ENCODE data around the gene ERICH3.

ERICH3 gene

GRCh38 chr1:74592580-74593355 lies 80.8 kb downstream of the ERICH3 start:
- TF ChIP-seq REST (IDR thresholded peaks at IDR 0.05; ENCODE audit: insufficient replicate concordance, low read depth), result no peak
- no peak for TF ChIP-seq SPI1 (IDR thresholded peaks at IDR 0.05; ENCODE audit: borderline replicate concordance, low read depth)
- no peak for TF ChIP-seq GABPA (IDR thresholded peaks at IDR 0.05; ENCODE audit: low read depth)
- no peak for TF ChIP-seq POLR2AphosphoS5 (IDR thresholded peaks at IDR 0.05; ENCODE audit: low read depth)
- TF ChIP-seq CTCF (IDR thresholded peaks at IDR 0.05; ENCODE audit: insufficient read depth, low read length), result no peak
- no peak for DNase-seq (ENCODE audit: low read depth in 1 of 2, low spot score in 1 of 2)
- Histone ChIP-seq H3K27me3 (ENCODE audit: insufficient read depth, poor library complexity, severe bottlenecking) (no peaks in the 10 kb centered on the region), H3K4me3 (replicated peaks; ENCODE audit: insufficient read depth, low read length) (no peak overlapping the region), H3K27ac (replicated peaks) (no peak overlapping the region)

GRCh38 chr1:74591949-74592348 lies 81.6 kb downstream of the ERICH3 start:
- no peak overlapping the region for H3K27ac ChIP-seq (replicated peaks)
- TF ChIP-seq POLR2AphosphoS5 (IDR thresholded peaks at IDR 0.05; ENCODE audit: low read depth) (no peak), CTCF (IDR thresholded peaks at IDR 0.05; ENCODE audit: insufficient read depth, low read length) (no peak), GABPA (IDR thresholded peaks at IDR 0.05; ENCODE audit: low read depth) (no peak), REST (IDR thresholded peaks at IDR 0.05; ENCODE audit: insufficient replicate concordance, low read depth) (no peak), SPI1 (IDR thresholded peaks at IDR 0.05; ENCODE audit: borderline replicate concordance, low read depth) (no peak)
- no peak for DNase-seq (ENCODE audit: low read depth in 1 of 2, low spot score in 1 of 2)
- no peak overlapping the region for H3K4me3 ChIP-seq (replicated peaks; ENCODE audit: insufficient read depth, low read length)
- H3K27me3 ChIP-seq (ENCODE audit: insufficient read depth, poor library complexity, severe bottlenecking), result no peaks in the 10 kb centered on the region

GRCh38 chr1:74590288-74590687 lies 83.3 kb downstream of the ERICH3 start:
- TF ChIP-seq CTCF (IDR thresholded peaks at IDR 0.05; ENCODE audit: insufficient read depth, low read length) (no peak), SPI1 (IDR thresholded peaks at IDR 0.05; ENCODE audit: borderline replicate concordance, low read depth) (no peak), GABPA (IDR thresholded peaks at IDR 0.05; ENCODE audit: low read depth) (no peak), POLR2AphosphoS5 (IDR thresholded peaks at IDR 0.05; ENCODE audit: low read depth) (no peak), REST (IDR thresholded peaks at IDR 0.05; ENCODE audit: insufficient replicate concordance, low read depth) (no peak)
- Histone ChIP-seq H3K27me3 (ENCODE audit: insufficient read depth, poor library complexity, severe bottlenecking) (no peaks in the 10 kb centered on the region), H3K27ac (replicated peaks) (no peak overlapping the region), H3K4me3 (replicated peaks; ENCODE audit: insufficient read depth, low read length) (no peak overlapping the region)
- no peak for DNase-seq (ENCODE audit: low read depth in 1 of 2, low spot score in 1 of 2)
